ENCODE results near the gene STAU1.

Gene STAU1

GRCh38 chr20:49230021-49230420 lies 41.9 kb upstream of the STAU1 start (continued):
- no peak for TF ChIP-seq SALL2 (tag by site-specific recombination; IDR thresholded peaks at IDR 0.05; ENCODE audit: borderline replicate concordance)
- TF ChIP-seq ZBTB10 (tag by site-specific recombination; IDR thresholded peaks at IDR 0.05): no peak
- TF ChIP-seq ATF2 (tag by site-specific recombination; IDR thresholded peaks at IDR 0.05; ENCODE audit: low read depth): no peak

GRCh38 chr20:49229381-49229780 lies 41.2 kb upstream of the STAU1 start:
- H3K9me3 ChIP-seq (ENCODE audit: control insufficient read depth, insufficient read depth, low read depth, low read length): no peaks in the 10 kb centered on the region
- CTCF ChIA-PET: interaction anchor here (0.6 to 0.7 kb wide), 2 partner anchors 9 to 127 kb away, joined by 3 read pairs; no protein-coding TSS in a partner anchor
- POLR2A ChIA-PET: interaction anchor here (0.6 to 0.7 kb wide), 2 partner anchors 103 to 116 kb away, joined by 3 to 4 read pairs; no protein-coding TSS in a partner anchor
- no peaks in the 10 kb centered on the region for H3K4me1 ChIP-seq (ENCODE audit: control insufficient read depth, insufficient read depth, low read length)
- no peak overlapping the region for H3K27ac ChIP-seq (ENCODE audit: extremely low read depth, low read depth, low read length)
- TF ChIP-seq ZNF121 (tag by site-specific recombination; IDR thresholded peaks at IDR 0.05) (no peak), ZNF596 (tag by site-specific recombination; IDR thresholded peaks at IDR 0.05) (no peak)
- H3K4me3 ChIP-seq (ENCODE audit: low read depth, low read length): no peak overlapping the region
- peaks cover 20 to 86% of the 10 kb centered on the region in 2 experiments for H3K36me3 ChIP-seq (ENCODE audit: control insufficient read depth in 2 of 2, insufficient read depth in 1 of 2, low read length in 2 of 2)

GRCh38 chr20:49228676-49229075 lies 40.5 kb upstream of the STAU1 start:
- H3K4me3 ChIP-seq (ENCODE audit: low read depth, low read length): no peak overlapping the region
- POLR2A ChIA-PET: interaction anchor here (0.7 kb wide), 1 partner anchor 117 kb away, joined by 4 read pairs; no protein-coding TSS in a partner anchor
- H3K4me1 ChIP-seq (ENCODE audit: control insufficient read depth, insufficient read depth, low read length): no peaks in the 10 kb centered on the region
- H3K27ac ChIP-seq (ENCODE audit: extremely low read depth, low read depth, low read length): no peak overlapping the region
- TF ChIP-seq HIC1 (tag by site-specific recombination; IDR thresholded peaks at IDR 0.05): no peak
- H3K9me3 ChIP-seq (ENCODE audit: control insufficient read depth, insufficient read depth, low read depth, low read length): no peaks in the 10 kb centered on the region
- CTCF ChIA-PET: interaction anchor here (0.6 to 1.2 kb wide), 3 partner anchors 18 to 550 kb away, joined by 3 to 4 read pairs (median 4); no protein-coding TSS in a partner anchor
- peaks cover 24 to 86% of the 10 kb centered on the region in 2 experiments for H3K36me3 ChIP-seq (ENCODE audit: control insufficient read depth in 2 of 2, insufficient read depth in 1 of 2, low read length in 2 of 2)

- Histone ChIP-seq H3K9me3 (ENCODE audit: control insufficient read depth, insufficient read depth, low read depth, low read length) (no peaks in the 10 kb centered on the region), H3K36me3 (ENCODE audit: control insufficient read depth in 2 of 2, insufficient read depth in 1 of 2, low read length in 2 of 2) (peaks cover 38 to 85% of the 10 kb centered on the region in 2 experiments), H3K27ac (ENCODE audit: extremely low read depth, low read depth, low read length) (no peak overlapping the region), H3K4me3 (ENCODE audit: low read depth, low read length) (no peak overlapping the region), H3K4me1 (ENCODE audit: control insufficient read depth, insufficient read depth, low read length) (no peaks in the 10 kb centered on the region)
- POLR2A ChIA-PET: no interaction called here
- CTCF ChIA-PET: no interaction called here
- TF ChIP-seq ZNF488 (tag by site-specific recombination; IDR thresholded peaks at IDR 0.05) (no peak), ZNF639 (tag by site-specific recombination; IDR thresholded peaks at IDR 0.05) (no peak), ZNF692 (tag by site-specific recombination; IDR thresholded peaks at IDR 0.05) (no peak), ZNF529 (tag by site-specific recombination; IDR thresholded peaks at IDR 0.05; ENCODE audit: insufficient replicate concordance) (no peak), SP3 (tag by site-specific recombination; IDR thresholded peaks at IDR 0.05) (no peak), CTCF (tag by site-specific recombination; IDR thresholded peaks at IDR 0.05) (no peak), ZNF837 (tag by site-specific recombination; IDR thresholded peaks at IDR 0.05) (no peak), ZNF133 (tag by site-specific recombination; IDR thresholded peaks at IDR 0.05) (no peak), GLIS2 (tag by site-specific recombination; IDR thresholded peaks at IDR 0.05) (no peak), MZF1 (tag by site-specific recombination; IDR thresholded peaks at IDR 0.05; ENCODE audit: borderline replicate concordance) (no peak), KLF10 (tag by site-specific recombination; IDR thresholded peaks at IDR 0.05) (no peak)
Observed at GRCh38 chr20:49225896-49226295, 37.8 kb upstream of the STAU1 start.
